Thymus (tissue), 11 donors: ENCODE measurements around the gene CYP2J2. TPM values are rescaled to one million over a fixed set of nuclear protein-coding genes. Genes with fewer than 3 reads are reported as not detected.
A peak's percentile ranks its signal among the peaks of the same experiment; 100 is the strongest.

ENCODE experiments used
- DNase-seq, 9 donors: peaks; one replicate each; pipeline ENCODE4 v3.0.0-alpha.2; 2013; ENCODE audit warnings: low spot score in 9 of 9, low read depth in 6 of 9, missing footprints in 1 of 9
- H3K27ac ChIP-seq, 2 donors: one replicate each; pipeline ENCODE4 v1.5.1; 2013; ENCODE audit warnings: control low read depth in 1 of 2, low read depth in 1 of 2, low read length in 1 of 2, mild to moderate bottlenecking in 1 of 2, moderate library complexity in 1 of 2
- H3K27me3 ChIP-seq, 2 donors: one replicate each; pipeline ENCODE4 v1.5.1; 2013; ENCODE audit warnings: low read length in 1 of 2; ENCODE audit not compliant: control insufficient read depth in 2 of 2, insufficient read depth in 1 of 2
- H3K36me3 ChIP-seq, 2 donors: one replicate each; pipeline ENCODE4 v1.5.1; 2013; ENCODE audit warnings: low read length in 1 of 2, mild to moderate bottlenecking in 1 of 2, moderate library complexity in 1 of 2; ENCODE audit not compliant: control insufficient read depth in 2 of 2, insufficient read depth in 2 of 2
- H3K4me1 ChIP-seq, 2 donors: one replicate each; pipeline ENCODE4 v1.5.1; 2013; ENCODE audit warnings: low read length in 2 of 2; ENCODE audit not compliant: control insufficient read depth in 2 of 2, insufficient read depth in 2 of 2
- H3K4me3 ChIP-seq, 2 donors: one replicate each; pipeline ENCODE4 v1.5.1; 2013; ENCODE audit warnings: low read length in 2 of 2, control low read depth in 1 of 2, mild to moderate bottlenecking in 1 of 2
- H3K9me3 ChIP-seq, 2 donors: one replicate each; pipeline ENCODE4 v1.5.1; 2013; ENCODE audit warnings: low read length in 1 of 2, mild to moderate bottlenecking in 1 of 2; ENCODE audit not compliant: control insufficient read depth in 2 of 2, insufficient read depth in 1 of 2
- WGBS: extraction: QIAGEN DNeasy Blood & Tissue Kit; methylation state at CpG from one replicate; pipeline ENCODE4 v1.1.7; 2013; 5-methylcytosine and 5-hydroxymethylcytosine counted together
- polyA plus RNA-seq: library from polyadenylated mRNA; stranded (reverse); fragments of 200-250 nt; gene quantifications from one replicate; pipeline ENCODE4 v1.2.3, GENCODE V29; 2013
- total RNA-seq: library from RNA; stranded (reverse); fragments of 120-200 nt; gene quantifications from one replicate; pipeline ENCODE4 v1.2.4, GENCODE V29; 2013
- donor health status: healthy.

CYP2J2 gene
- total and polyA plus RNA-seq, 2 donors: 1.1 to 2.8 TPM

DNA sequence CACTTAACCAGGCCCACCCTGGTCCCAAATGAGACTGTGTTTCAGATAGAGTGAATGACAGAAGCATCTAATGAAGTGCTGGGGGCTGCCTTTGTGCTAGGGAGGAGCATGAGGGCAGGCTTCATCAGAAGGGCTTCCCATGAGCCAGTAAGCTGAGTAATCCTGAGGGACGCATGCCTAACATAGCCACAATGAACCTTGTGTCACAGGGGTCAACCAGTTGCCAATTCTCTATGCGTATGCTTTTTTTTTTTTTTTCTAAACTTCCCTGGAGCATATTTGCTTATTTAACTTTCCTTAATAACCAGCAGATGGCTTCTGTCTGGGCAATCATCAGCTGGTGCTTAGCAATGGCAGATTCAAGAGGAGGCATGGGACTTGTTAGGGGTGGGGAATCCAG is 25.5 kb upstream of the CYP2J2 start:
- no peaks in the 10 kb centered on the region for H3K36me3 ChIP-seq
- no peak overlapping the region for H3K4me3 ChIP-seq
- no peaks in the 10 kb centered on the region for H3K9me3 ChIP-seq
- DNase-seq: no peak
- WGBS: 96% methylated on average over 2 of the region's 2 CpGs
- H3K4me1 ChIP-seq: no peaks in the 10 kb centered on the region
- H3K27ac ChIP-seq: no peak overlapping the region
- no peaks in the 10 kb centered on the region for H3K27me3 ChIP-seq

DNA sequence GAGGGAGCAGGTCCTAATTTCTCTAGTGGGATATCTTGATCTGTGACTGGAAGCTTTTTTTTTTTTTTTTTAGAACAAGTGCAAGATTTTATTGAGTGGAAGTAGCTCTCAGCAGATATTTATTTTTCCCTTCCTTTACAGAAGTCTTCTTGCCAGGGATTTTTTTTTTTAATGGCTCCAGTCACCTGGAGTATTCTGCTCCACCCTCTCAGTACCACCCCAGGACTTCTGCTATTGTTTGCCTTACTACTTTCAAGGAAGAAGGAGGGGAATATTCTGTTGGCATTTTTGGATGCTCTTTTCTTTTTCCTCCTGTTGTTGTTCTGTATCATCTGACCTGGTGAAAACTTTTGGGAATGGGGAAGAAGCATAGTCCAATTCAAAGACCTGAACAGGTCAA is 23.1 kb upstream of the CYP2J2 start:
- Histone ChIP-seq H3K36me3 (no peaks in the 10 kb centered on the region), H3K27ac (no peak overlapping the region), H3K4me1 (no peaks in the 10 kb centered on the region), H3K27me3 (no peaks in the 10 kb centered on the region), H3K4me3 (no peak overlapping the region), H3K9me3 (no peaks in the 10 kb centered on the region)
- DNase-seq: no peak

GRCh38 chr1:59948990-59949389 is 22.4 kb upstream of the CYP2J2 start:
- Histone ChIP-seq H3K36me3 (no peaks in the 10 kb centered on the region), H3K4me1 (no peaks in the 10 kb centered on the region), H3K4me3 (no peak overlapping the region), H3K27me3 (no peaks in the 10 kb centered on the region), H3K27ac (no peak overlapping the region), H3K9me3 (no peaks in the 10 kb centered on the region)
- 94% methylated on average over 1 of the region's 1 CpG for WGBS
- no peak for DNase-seq

DNA sequence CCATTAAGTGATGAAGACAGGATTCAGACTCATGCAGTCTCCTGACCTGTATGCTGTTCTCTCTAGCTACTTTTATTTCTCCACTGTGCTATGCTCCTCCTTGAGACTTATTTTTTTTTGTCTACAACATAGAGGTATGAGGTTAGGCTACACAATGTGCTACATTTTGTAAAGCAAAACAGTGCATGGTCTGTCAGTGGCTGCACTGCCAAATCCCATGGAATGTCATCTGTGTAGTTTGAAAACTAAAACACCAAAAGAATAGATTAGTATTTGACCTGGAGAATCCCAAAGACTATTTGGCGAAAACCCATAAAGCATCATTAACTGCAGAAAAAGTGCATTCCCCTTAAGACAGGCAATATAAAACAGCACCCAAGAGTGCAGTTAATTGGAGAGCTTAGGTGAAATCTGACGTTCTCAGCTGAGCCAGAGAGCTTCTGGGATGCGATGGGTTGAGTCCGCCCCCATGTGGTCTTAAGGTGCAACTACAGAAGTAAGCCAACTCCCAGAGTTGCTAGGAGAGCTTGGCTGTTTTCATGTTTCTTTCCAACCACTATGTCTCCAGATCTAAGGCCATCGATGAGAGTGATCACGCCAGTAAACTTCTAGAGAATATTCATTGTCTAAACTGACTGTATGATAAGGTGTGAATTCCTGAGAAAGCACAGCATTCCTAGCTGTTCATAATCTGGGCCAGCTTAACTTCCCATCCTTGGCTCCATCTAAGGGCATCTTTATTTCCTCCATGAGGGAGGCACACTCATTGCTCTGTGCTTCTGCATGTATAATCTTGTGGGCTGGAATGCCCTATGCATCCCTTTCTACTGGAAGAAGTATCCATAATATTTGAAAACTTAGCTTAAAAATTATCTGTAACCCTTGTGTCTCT is 20.7 kb upstream of the CYP2J2 start:
- Histone ChIP-seq H3K27ac (no peak overlapping the region), H3K36me3 (no peaks in the 10 kb centered on the region), H3K4me3 (no peak overlapping the region), H3K4me1 (no peaks in the 10 kb centered on the region), H3K9me3 (no peaks in the 10 kb centered on the region), H3K27me3 (no peaks in the 10 kb centered on the region)
- WGBS: 12% methylated on average over 6 of the region's 6 CpGs
- DNase-seq: peak in 6 of 9 donors; percentile 37 to 72 (median 50)

- 44% methylated on average over 1 of the region's 1 CpG for WGBS
- no peak overlapping the region for H3K27ac ChIP-seq
- H3K4me3 ChIP-seq: no peak overlapping the region
- no peaks in the 10 kb centered on the region for H3K9me3 ChIP-seq
- H3K27me3 ChIP-seq: no peaks in the 10 kb centered on the region
- H3K4me1 ChIP-seq: no peaks in the 10 kb centered on the region
- H3K36me3 ChIP-seq: no peaks in the 10 kb centered on the region
- no peak for DNase-seq
Observed at GRCh38 chr1:59945790-59946189, 19.2 kb upstream of the CYP2J2 start.

- Histone ChIP-seq H3K27me3 (no peaks in the 10 kb centered on the region), H3K4me1 (no peaks in the 10 kb centered on the region), H3K27ac (no peak overlapping the region), H3K9me3 (no peaks in the 10 kb centered on the region), H3K36me3 (no peaks in the 10 kb centered on the region), H3K4me3 (no peak overlapping the region)
- no peak for DNase-seq
- WGBS: 81% methylated on average over 4 of the region's 4 CpGs
Observed at GRCh38 chr1:59939393-59939792, 12.8 kb upstream of the CYP2J2 start.

- no peak overlapping the region for H3K4me3 ChIP-seq
- no peaks in the 10 kb centered on the region for H3K4me1 ChIP-seq
- H3K27ac ChIP-seq: no peak overlapping the region
- H3K9me3 ChIP-seq: no peaks in the 10 kb centered on the region
- WGBS: 94% methylated on average over 3 of the region's 3 CpGs
- H3K27me3 ChIP-seq: no peaks in the 10 kb centered on the region
- no peaks in the 10 kb centered on the region for H3K36me3 ChIP-seq
- no peak for DNase-seq
Observed at GRCh38 chr1:59937636-59938210, 11.2 kb upstream of the CYP2J2 start.

GRCh38 chr1:59936358-59936821 is 9.8 kb upstream of the CYP2J2 start:
- no peak overlapping the region for H3K27ac ChIP-seq
- no peaks in the 10 kb centered on the region for H3K36me3 ChIP-seq
- no peaks in the 10 kb centered on the region for H3K27me3 ChIP-seq
- DNase-seq: no peak
- no peaks in the 10 kb centered on the region for H3K4me1 ChIP-seq
- no peak overlapping the region for H3K4me3 ChIP-seq
- WGBS: 78% methylated on average over 5 of the region's 5 CpGs
- H3K9me3 ChIP-seq: no peaks in the 10 kb centered on the region

- Histone ChIP-seq H3K27ac (no peak overlapping the region), H3K27me3 (peaks cover 5 to 23% of the 10 kb centered on the region in 2 donors), H3K4me1 (no peaks in the 10 kb centered on the region), H3K36me3 (no peaks in the 10 kb centered on the region), H3K4me3 (no peak overlapping the region), H3K9me3 (no peaks in the 10 kb centered on the region)
- DNase-seq: no peak
- WGBS: 86% methylated on average over 1 of the region's 1 CpG
Observed at GRCh38 chr1:59928996-59929395, 2.4 kb upstream of the CYP2J2 start.
